WI38 (cell line): ENCODE measurements around the gene UBR2.
"Not testable (repeated sequence)": the region's sequence is repeated elsewhere in the genome, so short reads cannot be mapped to it uniquely, and the experiment has no call there.

Source experiments
- H3K4me3 ChIP-seq: 2 replicates; pipeline ENCODE4 v1.5.1; 2011; ENCODE audit warnings: low read depth, mild to moderate bottlenecking, control low read depth, low read length
- CTCF ChIP-seq: IDR thresholded peaks from 2 replicates; pipeline ENCODE4 v1.5.1; 2012; ENCODE audit warnings: low read depth, mild to moderate bottlenecking, control low read depth, low read length

The UBR2 gene

GRCh38 chr6:42644211-42644610 is 80.4 kb downstream of the UBR2 start:
- TF ChIP-seq CTCF: no peak
- no peak overlapping the region for H3K4me3 ChIP-seq

GRCh38 chr6:42652024-42652746 is 88.4 kb downstream of the UBR2 start:
- H3K4me3 ChIP-seq: no peak overlapping the region
- no peak for TF ChIP-seq CTCF

- no peak overlapping the region for H3K4me3 ChIP-seq
Observed at GRCh38 chr6:42653851-42654250, 90.0 kb downstream of the UBR2 start.

GRCh38 chr6:42659806-42660205 is 96.0 kb downstream of the UBR2 start:
- H3K4me3 ChIP-seq: no peak overlapping the region
- no peak for TF ChIP-seq CTCF

More at GRCh38 chr6:42653851-42654250, 90.0 kb downstream of the UBR2 start:
- TF ChIP-seq CTCF: no peak

- no peak overlapping the region for H3K4me3 ChIP-seq
- peak; percentile 80 for TF ChIP-seq CTCF
Observed at GRCh38 chr6:42661540-42662153, 97.8 kb downstream of the UBR2 start.

GRCh38 chr6:42664718-42665117 is 100.9 kb downstream of the UBR2 start:
- no peak overlapping the region for H3K4me3 ChIP-seq

GRCh38 chr6:42674368-42674767 is 110.5 kb downstream of the UBR2 start:
- H3K4me3 ChIP-seq: not testable (repeated sequence)

More at GRCh38 chr6:42664718-42665117, 100.9 kb downstream of the UBR2 start:
- no peak for TF ChIP-seq CTCF
